Measurements from ENCODE around the gene VWA3B.

The VWA3B gene

GRCh38 chr2:98346311-98347236 lies 259.6 kb downstream of the VWA3B start, which contains the start of gene CNGA3:
Gene CNGA3, plus strand, starts transcription at chr2:98346456. Its CDS starts 23,520 bp downstream, at chr2:98369976.
- DNase-seq: no peak

GRCh38 chr2:98347298-98348065 lies 260.5 kb downstream of the VWA3B start:
- no peak for DNase-seq

- peak; percentile 39 for DNase-seq
Observed at GRCh38 chr2:98348066-98348561, 261.1 kb downstream of the VWA3B start.

- no peak for DNase-seq
Observed at GRCh38 chr2:98350411-98350810, 263.4 kb downstream of the VWA3B start.

- DNase-seq: no peak
Observed at GRCh38 chr2:98355881-98356280, 268.9 kb downstream of the VWA3B start.

- DNase-seq: no peak
Observed at GRCh38 chr2:98356729-98357128, 269.8 kb downstream of the VWA3B start.

- peak; percentile 23 for DNase-seq
Observed at GRCh38 chr2:98357849-98358248, 270.9 kb downstream of the VWA3B start.

- DNase-seq: no peak
Observed at GRCh38 chr2:98359986-98360385, 273.0 kb downstream of the VWA3B start.

All from NCI-H345 (cell line).